ENCODE results near the gene PROM2. TPM values are rescaled to one million over a fixed set of nuclear protein-coding genes. Genes with fewer than 3 reads are reported as not detected.
A peak's percentile ranks its signal among the peaks of the same experiment; 100 is the strongest.

PROM2 gene
- total RNA-seq, 1 donor from 2014 or later: 10.8 TPM

- no peak for TF ChIP-seq CTCF (IDR thresholded peaks at IDR 0.05; ENCODE audit: insufficient read depth, low read length, severe bottlenecking)
- no peak for DNase-seq (ENCODE audit: low read depth)
- H3K4me3 ChIP-seq (ENCODE audit: low read depth, low read length): no peak overlapping the region
Measured at GRCh38 chr2:95301186-95301585, 26.9 kb downstream of the PROM2 start.

DNA sequence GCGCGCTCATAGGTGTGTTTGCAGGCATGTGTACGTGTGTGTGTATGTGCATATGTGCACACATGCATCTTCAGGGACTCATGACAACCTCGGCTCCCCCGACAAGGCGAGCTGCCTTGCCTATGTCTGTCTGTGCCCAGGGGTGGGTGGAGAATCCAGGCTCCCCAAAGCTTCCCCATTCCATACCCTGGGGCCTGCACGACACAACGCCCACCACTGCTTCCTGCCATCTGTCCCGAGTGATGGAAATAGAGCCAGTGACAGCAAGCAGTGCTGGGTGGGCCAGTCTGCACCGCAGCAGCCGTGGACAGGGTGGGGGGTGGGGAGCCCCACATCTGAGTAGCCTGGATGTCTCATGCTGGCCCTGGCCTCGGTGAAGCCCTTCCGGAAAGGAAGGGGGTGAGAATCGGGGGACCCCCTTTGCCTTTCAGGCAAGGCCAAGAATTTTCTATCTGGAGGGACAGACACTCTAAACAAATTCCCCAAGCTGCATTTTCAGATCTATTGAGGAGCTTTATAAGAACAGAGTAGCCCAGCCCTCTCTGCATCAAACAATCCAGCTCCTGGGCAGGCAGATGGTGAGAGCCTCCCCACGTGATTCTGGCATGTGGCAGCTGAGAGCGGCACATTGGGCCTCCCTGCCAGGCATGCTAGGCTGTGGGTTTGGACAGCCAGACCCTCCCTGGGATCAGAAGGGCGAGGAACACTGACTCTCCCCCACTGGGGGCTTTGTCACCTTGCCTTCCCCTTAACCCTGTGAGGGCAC, 27.8 kb downstream of the PROM2 start:
- TF ChIP-seq CTCF (IDR thresholded peaks at IDR 0.05; ENCODE audit: insufficient read depth, low read length, severe bottlenecking): no peak
- Histone ChIP-seq H3K4me3 (ENCODE audit: low read depth, low read length) (no peak overlapping the region), H3K27me3 (ENCODE audit: control insufficient read depth, insufficient read depth, low read length) (peaks cover 9% of the 10 kb centered on the region), H3K36me3 (ENCODE audit: control insufficient read depth, insufficient read depth, low read length) (no peaks in the 10 kb centered on the region)
- FAIRE-seq (no peak), DNase-seq (ENCODE audit: low read depth) (no peak)

More at GRCh38 chr2:95301186-95301585, 26.9 kb downstream of the PROM2 start:
- Histone ChIP-seq H3K36me3 (ENCODE audit: control insufficient read depth, insufficient read depth, low read length) (no peaks in the 10 kb centered on the region), H3K27me3 (ENCODE audit: control insufficient read depth, insufficient read depth, low read length) (peaks cover 14% of the 10 kb centered on the region)
- no peak for FAIRE-seq

- peaks cover 8% of the 10 kb centered on the region for H3K27me3 ChIP-seq (ENCODE audit: control insufficient read depth, insufficient read depth, low read length)
Measured at GRCh38 chr2:95303191-95303919, 29.1 kb downstream of the PROM2 start.

GRCh38 chr2:95305380-95306061, 31.3 kb downstream of the PROM2 start:
- peak; percentile 18 for FAIRE-seq
- Histone ChIP-seq H3K4me3 (ENCODE audit: low read depth, low read length) (no peak overlapping the region), H3K36me3 (ENCODE audit: control insufficient read depth, insufficient read depth, low read length) (no peaks in the 10 kb centered on the region), H3K27me3 (ENCODE audit: control insufficient read depth, insufficient read depth, low read length) (peaks cover 8% of the 10 kb centered on the region)
- TF ChIP-seq CTCF (IDR thresholded peaks at IDR 0.05; ENCODE audit: insufficient read depth, low read length, severe bottlenecking): no peak
- no peak for DNase-seq (ENCODE audit: low read depth)

More at GRCh38 chr2:95303191-95303919, 29.1 kb downstream of the PROM2 start:
- TF ChIP-seq CTCF (IDR thresholded peaks at IDR 0.05; ENCODE audit: insufficient read depth, low read length, severe bottlenecking): no peak
- H3K4me3 ChIP-seq (ENCODE audit: low read depth, low read length): no peak overlapping the region
- H3K36me3 ChIP-seq (ENCODE audit: control insufficient read depth, insufficient read depth, low read length): no peaks in the 10 kb centered on the region
- DNase-seq (ENCODE audit: low read depth) (no peak), FAIRE-seq (no peak)

DNA sequence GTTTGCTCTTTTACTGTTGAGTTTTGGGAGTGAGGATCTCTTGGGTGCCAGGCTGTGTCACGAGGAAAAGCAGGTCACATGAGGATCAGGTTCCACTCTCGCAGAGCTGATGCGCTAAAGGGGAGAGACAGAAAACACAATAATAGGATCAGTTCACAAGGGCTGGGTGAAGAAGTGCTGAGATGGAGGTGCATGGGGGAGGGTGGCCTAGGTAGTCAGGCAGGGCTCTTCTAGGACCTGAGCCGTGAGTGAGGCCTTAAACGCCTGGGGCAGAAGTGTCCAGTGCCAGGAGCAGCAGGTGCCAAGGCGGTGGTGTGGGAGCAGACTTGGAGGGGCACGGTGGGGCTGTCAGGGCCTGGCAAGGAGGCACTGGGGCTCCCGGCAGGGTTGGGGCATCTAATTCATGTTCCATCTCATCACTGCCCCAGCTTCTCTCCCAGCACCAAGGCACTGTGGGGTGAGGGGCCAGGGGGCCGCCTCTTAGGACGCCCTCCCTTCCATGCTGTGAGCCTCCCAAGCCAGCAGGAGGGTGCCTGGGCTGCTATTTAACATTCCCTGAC, 32.2 kb downstream of the PROM2 start:
- FAIRE-seq: no peak
- H3K36me3 ChIP-seq (ENCODE audit: control insufficient read depth, insufficient read depth, low read length): no peaks in the 10 kb centered on the region
- H3K27me3 ChIP-seq (ENCODE audit: control insufficient read depth, insufficient read depth, low read length): peaks cover 8% of the 10 kb centered on the region
- no peak overlapping the region for H3K4me3 ChIP-seq (ENCODE audit: low read depth, low read length)
- TF ChIP-seq CTCF (IDR thresholded peaks at IDR 0.05; ENCODE audit: insufficient read depth, low read length, severe bottlenecking): no peak
- DNase-seq (ENCODE audit: low read depth): no peak

All from bronchial epithelial cell (primary cell).